ENCODE data around the gene HOXA3. TPM values are rescaled to one million over a fixed set of nuclear protein-coding genes. Genes with fewer than 3 reads are reported as not detected.
A peak's percentile ranks its signal among the peaks of the same experiment; 100 is the strongest.

HOXA3 gene
- total RNA-seq, 1 donor from 2014 or later = 4.9 TPM

DNA sequence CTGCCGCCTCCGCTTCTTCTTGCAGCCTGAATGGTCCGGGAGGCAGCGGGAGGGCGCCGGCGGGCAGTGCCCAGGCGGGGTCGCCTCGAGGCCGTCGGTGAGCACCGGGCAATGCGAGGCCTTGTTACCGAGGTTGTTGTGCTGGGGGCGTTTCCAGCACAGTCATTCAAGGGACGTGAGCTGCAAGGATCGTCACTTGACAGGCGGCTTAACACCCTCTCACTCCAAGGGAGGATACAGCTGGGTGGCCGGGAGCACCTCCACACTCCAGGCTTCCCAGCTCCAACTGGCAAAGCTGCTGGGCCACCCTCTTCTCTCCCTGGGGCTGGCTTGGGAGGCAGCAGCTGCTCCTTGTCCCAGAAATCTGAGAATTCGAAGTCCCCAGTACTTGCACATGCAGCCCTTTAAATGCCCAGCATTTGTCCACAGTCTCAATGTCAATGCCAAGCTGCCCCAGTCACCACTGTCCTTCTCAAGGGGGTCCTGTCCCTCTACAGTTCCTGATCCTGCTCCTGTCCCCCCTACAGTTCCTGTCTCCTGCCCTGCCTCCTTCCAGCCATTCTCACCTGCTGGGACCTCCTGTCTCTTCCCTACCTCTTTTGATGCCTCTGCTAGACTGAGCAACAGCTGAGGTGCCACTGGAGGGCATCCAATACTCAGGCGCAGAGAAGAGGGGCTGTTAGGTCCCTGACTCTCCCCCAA is 37.1 kb upstream of the HOXA3 start:
- DNase-seq = no peak

DNA sequence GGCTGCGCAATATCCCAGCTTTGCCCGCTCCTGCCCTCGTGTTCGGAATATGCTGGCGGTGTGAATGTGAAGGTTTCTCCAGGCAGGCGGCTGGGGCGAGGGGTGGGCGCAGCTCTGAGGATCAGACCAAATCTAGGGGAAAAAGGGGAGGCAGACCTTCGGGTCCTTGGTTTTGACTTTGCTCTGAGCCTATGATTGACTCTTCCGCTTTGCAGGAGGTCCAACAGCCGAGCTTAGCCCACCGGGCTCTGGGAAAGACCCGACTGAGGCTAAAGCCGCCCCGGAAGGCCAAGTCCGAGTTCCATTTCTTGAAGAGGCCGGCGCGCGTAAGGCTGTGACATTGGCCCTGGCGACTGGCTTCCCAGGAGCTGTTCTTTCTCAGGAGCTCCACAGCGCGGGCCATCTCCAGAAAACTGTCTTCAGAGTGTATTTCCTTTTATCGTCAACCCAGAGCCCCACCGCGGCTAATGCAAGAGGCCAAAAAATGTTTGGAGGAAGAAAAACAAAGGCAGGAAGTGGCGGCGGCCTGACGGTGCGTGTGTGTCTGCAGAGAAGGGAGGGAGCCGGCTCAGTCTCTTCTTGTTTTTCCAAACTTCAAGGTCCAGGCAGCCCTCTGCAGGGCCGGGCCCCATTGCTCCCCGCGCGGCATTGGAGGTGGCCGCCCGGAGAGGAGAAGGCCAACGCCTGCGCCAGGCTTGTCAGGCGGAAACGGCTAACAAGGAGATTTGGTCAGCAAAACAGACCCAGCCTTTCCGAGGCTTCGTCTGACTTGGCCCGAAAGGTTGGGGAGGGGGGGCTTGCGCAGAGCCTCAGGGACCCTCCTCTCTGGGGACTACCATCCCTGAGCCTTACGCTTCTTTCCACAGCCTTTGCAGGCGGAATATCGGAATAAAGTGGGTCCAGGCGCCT is 36.3 kb upstream of the HOXA3 start:
- DNase-seq = no peak

DNA sequence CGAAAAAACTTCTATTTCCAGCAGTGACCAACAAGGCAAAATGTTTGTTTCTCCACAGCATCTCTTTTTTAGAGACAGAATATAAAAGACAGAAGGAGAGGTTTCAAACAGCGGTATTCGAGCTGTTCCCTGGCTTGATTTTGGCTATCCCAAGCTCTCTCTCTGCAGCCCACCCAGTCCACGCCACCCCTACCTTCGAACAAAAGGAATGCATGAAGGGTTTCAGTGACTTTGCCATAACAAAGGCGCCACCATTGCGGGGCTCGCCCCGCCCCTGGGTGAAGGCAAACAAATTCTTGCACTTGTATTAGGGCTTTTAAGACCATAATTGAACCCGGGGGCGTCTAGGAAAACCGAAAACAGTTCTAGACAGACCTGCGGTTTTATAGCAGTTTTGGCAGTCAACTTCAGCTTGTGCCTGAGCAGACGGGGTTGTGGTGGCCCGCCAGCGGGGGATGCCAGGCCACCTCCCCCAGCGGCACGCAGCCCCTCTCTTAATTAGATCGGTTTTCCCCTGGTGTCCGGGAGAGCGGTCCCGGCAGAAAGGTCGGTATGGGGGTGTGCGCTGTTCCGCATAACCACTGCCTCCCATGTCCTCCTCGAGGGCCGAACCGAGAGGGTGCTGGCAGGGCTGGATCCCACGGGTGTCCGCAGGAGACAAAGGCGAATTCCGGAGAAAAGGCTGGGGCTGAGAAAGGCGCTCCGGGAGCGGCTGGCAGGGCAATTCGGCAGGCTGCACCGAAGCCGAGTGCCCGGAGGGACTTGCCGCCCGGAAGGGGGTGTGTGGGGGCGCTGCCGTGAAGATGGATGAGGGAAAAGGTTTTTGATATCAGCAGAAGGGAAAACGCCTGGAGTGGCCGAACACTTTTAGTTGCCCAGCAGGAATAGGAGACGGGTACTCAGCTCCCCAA is 35.3 kb upstream of the HOXA3 start:
- DNase-seq = no peak

DNA sequence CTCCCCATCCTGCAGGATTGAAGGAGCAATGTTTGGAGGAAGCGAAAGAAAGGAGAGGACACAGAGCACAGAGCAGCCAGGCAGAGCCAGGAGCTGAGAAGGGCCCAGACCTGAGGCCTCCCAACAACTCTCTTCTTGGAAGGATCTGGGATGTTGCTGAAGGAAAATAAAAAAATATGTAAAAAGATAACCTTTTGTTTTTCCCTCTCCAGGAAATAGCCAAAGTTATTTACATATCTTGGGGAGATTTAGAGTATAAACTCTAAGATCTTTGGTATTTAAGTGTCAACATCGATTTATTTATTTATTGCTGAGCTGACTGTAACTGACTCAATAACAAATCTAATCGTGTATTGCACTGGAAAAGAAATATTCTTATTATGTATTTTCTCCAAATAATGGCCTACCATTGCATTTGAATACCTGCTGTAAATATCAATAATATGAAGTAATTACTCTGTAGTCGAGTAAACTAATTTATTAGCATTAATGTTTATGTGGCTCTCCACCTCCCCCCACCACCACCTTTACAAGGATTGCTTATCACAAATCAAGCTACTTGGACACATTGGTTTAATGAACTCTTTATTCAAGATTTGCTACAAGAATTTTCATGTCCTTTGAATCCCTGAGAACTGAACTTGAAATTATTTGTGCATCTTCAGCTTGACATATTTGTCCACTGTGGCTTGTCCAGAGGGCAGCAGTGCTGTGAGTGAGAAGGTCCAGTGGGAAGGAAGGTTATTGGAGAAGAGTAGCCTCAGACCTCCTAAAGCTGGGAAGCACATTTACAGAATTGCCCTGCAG is 34.5 kb upstream of the HOXA3 start:
- no peak for DNase-seq

DNA sequence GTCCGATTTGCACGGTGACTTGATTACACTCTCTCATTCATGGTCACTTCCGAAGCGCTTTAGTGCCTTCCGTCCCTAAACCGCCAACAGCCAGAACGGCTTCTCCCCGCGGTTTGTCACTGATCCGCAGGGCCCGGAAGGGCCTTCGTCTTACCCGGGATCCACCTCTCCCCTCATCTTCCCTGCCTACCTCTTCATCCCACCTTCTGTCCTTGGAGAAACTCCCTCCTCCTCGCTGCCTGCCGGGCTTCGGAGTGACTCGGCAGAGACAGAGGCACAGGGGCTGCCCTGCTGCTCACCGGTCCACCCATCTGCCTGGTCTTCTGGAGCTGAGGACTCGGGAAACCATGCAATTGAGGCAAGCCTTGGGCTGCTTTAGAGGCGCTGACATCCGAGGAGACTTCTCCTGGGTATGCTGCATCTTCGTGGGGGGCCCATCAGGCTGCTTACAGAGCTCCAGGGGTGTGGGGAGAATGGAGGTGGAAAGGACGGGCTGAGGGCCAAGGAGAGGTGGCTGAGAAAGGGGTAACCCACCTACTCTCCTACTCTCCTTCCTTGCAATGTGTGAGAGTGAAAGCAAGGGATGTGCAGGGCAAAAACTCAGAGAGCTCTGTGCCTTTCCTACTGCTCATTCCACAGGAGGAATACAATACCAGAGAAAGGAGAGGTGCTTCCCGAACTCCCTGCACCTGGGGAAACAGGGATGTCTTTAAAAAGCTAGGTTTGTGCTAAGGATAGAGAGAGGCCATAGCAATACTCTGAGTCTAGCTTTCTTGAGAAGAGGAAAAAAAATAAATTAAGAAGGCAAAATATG is 33.7 kb upstream of the HOXA3 start:
- no peak for DNase-seq

DNA sequence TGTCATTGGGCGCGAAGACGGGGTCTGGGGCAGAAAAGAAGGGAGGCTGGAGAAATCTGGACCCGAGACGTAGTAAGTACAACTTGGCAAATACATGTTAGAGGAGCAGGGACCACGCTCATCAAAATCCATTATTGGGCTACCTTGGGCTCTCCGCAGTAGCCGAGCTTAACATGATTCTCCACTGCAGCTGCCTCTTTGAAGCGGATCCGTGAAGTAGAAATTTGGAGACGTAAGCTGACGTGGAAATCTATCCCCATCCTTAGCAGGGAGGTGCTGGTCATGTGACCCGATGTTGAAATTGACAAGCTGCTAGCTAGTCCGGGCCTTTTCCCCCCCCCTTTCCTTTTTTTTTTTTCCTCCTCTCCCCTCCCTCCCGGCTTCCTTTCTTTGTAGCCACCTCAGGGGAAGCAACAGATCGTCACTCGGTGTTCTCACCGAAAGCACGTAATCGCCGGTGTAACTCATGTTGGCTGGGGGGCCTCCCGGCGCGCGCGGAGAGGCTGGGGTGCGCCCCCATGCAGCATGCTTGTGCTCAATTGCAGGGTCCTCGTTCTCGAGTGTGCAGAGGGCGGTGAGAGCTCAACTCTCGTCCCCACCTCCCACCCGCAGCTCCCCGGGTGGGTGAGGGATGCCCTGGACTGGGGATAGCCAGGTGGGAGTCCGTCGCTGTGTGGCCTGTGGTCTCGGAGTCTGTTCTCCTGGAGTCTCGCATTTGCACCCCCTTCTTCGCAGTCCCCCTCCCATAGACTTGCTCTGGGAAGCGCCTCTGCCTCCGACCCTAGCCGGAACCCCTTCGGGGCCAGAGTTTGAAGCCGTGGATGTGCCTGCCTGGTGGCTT is 32.9 kb upstream of the HOXA3 start, which contains the start of gene HOXA11:
HOXA11 (minus strand) TSS at position 220 of the 841 bp plus-strand sequence; CDS start at position 132, 88 bp downstream.
- DNase-seq = peak; percentile 92

DNA sequence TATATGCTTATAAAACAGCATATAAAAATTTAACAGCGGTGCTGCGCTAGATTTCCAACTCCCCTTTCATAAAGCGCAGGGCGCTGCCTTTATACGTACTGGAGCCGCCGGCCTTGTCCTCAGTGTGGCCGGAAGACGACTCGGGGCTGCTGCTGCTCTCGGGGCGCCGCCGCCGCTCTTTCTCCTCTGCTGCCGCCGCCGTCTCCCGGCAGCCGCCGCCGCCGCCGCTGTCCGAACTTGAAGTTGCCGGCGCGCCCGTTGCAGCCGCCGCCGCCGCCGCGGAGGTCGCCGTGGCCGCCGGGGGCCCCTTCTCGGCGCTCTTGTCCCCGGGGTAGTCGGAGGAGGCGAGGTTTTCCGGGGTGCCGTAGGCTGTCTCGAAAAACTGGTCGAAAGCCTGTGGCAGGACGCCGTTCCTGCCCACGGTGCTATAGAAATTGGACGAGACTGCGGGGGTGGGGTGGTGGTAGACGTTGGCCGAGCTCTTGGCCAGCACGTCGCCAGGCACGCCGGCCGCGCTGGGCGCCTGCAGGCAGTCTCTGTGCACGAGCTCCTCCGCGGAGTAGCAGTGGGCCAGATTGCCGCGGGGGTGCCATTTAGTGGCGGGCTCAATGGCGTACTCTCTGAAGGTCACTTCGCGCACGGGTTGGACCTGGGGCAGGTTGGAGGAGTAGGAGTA is 32.1 kb upstream of the HOXA3 start:
- DNase-seq = no peak

DNA sequence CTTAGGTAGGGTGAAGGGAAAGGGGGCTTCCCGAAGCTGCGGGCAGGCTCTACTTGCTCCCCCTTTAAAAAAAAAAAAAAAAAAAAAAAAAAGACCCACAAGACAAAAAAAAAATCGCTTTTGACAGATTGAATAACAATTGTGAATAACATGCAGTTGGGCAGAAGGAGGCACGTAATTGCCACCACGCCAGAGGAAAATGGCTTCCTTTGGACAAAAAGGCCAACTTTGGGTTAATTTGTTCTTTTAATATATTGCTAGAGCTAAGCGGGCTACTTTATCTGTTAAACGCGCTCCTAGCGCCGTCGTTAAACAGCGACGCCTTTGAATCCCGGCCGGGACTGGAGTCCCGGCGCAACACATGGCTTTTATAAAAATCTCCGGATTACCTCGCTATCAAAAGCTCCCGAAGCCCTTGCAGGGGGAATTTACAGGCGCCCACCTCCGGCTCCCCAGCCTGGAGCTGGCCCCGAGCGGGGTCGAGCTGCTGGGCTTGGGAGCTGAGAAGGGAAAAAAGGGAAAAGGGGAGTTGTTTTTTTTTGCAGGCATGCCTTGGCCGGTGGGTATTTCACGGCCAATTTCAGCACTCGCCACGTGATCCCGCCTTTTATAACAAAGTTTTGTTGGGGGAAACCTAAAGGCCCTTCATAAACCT is 31.4 kb upstream of the HOXA3 start:
- DNase-seq = peak; percentile 46

DNA sequence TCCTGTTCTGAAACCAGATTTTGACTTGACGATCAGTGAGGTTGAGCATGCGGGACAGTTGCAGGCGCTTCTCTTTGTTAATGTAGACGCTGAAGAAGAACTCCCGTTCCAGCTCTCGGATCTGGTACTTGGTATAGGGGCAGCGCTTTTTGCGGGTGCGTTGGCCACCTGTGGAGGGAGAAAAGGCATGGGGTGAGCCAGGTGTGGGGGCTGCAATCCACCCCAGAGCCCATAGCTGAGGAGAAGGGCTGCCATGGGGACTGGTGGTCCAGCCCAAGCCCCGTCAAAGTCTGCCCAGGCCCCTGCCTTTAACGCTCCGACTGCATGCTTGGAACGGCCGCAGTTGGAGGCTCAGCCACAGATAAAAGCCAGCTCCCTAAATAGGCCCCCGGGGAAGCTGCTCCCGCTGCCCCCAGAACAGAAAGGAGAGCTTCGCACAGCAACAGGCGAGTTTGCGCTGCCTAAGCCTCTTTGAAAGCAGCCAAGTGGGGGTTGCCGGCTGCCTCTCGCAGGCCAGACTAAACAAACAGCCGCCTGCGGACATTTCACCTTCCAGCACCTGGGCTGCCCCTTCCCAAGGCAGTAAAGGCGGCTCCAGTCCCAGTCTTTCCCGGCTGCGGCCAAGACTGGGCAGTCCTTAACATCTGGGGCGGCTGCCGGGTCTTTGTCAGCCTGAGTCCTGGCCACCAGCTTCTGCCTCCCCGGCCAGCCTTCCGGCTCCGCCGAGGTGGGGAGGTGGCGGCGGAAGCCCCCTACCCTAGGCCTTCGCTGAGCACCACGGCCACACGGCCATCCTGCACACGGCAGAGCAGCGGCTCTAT is 30.7 kb upstream of the HOXA3 start:
- no peak for DNase-seq

DNA sequence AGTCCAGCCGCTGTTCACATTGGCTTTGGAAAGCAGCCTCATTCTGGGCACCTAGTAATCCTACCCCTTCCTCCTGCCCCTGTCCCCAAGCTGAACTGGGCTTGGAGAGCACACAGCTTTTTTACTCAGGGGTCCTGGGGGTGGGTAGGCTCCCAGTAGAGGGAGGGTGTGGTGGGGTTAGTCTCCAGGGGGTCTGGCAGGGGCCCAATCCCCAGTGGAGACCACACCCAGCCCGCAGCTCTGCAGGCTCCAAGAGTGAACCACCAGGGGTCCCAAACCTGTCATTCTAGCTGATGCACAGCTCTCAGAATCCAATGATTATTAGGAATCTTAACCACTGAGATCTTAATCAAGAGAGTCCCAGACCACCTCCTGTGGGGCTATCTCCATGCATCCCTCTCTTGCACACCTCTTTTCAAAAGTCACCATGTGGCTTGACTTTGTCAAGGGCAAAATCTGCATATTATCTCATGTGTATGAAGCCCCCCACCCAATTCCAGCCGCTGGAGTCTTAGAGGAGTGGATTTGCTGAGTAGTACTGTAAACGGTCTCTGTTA is 30.0 kb upstream of the HOXA3 start:
- no peak for DNase-seq

DNA sequence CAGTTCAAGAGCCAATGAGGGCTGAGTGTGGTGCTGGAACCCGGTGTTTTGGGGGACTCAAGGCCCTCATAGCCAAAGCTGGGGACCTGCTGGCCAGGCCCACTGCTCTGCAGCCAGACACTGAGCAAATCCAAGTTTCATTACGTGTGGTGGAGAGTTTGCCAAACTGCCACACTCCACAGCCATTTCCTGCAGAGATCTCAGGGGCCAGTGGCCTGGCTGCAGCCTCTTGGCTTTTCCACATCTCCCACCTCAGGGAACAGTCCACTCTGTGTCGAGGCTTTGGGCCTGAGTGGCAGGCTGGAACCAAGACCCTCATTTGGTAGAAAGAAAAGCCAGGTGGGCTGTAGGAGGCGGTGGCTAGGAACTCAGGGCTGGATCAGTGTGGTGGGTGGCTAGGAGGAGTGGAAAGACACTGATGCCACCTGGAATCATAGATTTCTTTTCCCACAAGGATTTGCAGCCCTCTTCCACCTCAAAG is 29.5 kb upstream of the HOXA3 start:
- DNase-seq = no peak

DNA sequence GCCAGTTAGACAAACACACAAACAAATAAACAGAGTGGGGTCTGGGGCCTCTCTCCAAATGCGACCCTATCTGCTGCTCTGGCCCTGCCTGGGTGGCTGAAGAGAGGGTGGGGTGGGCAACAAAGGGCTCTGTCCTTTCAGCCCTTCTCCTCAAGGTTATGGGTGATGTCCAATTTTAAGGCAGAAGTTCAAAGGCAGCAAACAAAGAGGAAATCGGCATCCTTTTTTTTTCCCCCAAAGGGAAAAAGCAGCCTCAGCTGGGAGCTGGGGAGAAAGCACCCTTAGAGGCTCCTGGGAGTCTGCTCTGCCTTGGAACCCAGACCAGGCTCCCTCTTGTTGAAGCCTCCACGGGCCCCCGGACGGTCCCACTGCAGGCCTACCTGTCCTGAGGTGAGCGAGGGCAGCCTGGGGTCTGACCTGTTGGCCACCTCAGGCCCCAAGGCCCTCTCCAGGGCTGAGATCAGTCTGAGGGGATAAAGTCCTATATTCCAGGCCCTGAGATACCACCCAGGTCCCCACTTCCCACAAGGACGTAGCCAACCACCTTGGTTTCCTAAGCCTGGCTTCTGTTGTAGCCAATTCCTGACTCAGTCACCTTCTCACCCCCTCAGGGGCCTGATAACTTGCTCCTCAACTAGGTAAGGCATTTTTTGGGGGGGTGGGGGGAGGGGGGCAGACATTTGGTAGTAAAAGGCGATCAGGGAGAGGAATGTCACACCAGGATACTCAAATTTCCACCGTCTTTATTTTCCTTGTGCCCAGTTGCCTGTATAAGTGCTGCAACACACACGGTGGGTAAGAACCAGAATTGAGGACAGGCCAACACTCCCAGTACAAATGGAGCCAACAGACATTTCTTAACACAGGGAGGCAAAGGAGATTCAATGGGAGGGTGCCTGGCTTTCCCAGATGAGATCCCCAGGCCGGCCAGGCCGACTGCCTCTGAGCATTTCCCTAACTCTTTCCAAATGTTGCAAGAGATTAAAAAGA is 28.3 kb upstream of the HOXA3 start:
- DNase-seq = no peak

DNA sequence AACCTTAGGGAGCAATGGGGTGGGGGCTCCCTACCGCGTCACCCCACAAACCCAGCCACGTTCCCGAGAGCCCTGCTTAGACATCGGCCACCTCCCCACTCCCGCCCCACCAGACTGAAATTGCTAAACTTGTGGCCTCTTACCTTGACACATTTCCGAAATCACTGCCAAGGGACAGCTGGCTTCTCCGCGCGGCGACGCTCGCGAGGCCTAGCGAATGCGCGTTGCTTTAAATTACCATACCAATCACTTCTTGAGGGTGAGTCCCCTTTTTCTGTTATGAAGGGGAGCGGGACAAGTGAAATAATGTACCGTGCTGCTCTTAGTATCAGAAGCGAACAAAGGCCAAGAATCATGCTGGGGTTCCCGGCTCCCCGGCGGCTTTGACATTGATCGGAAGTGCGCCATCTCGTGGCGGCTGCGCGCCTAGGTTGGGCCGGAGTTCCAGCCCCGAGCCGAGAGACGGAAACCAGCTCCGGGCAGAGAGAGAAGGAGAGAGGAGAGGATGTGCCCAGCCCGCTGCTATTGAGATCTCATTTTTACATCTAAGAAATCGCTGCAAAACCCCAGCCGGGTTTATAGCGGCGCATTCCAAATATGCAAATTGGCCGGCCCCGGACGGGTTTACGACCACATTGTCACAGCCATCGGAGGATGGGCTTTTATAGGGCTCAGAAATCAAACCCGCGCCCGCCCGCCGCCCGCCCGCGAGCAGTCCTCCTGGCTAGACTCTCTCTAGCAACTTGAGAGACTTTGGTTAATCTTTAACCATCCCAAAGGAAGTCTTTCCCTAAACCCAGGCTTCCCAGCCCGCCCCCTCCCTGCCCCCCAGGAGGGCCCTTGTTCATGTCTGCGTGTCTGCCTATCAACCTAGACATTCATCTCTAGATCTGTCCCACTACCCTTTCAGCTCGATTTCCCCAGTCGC is 27.4 kb upstream of the HOXA3 start:
- DNase-seq = peak; percentile 84

DNA sequence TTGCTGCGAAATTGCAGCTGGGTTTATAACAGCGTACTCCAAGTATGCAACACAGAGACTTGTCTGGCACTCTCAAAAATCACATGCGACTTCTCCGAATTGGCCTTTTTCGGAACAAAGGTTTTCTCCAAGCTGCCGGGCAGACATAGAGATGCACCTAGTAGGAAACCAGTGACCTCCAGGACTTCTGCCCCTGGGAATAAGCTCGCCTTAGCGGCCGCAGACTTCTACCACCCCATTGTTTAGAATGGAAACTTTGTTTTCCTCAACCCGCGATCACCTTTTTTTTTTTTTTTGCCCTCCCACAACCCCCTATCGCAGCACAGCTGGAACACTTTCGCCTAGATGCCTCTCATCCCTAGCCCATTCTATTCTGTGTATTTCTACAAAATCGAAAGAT is 26.6 kb upstream of the HOXA3 start:
- peak; percentile 59 for DNase-seq

DNA sequence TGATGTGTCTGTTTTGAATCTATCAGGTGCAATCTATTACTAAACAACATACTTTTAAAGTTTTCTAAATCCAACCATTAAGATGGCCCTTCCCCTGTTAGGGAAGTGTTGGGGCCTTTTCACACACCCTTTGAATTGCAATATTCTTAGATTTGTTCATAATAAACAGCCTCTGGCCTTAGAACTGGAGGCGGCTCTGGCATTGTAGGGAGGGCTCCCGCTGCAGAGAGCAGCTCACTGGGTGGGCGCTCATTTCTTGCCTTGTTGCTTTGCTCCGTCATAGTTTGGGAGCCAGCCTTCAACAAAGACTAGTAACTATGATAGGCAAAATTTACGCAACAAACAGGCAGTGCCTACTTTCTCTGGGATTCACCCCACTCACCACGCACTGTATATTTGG is 26.0 kb upstream of the HOXA3 start:
- DNase-seq = no peak

Measured in skin of body (tissue), 2 donors.